HepG2 (cell line): ENCODE results near the gene THADA. TPM values are rescaled to one million over a fixed set of nuclear protein-coding genes. Genes with fewer than 3 reads are reported as not detected.
A peak's percentile ranks its signal among the peaks of the same experiment; 100 is the strongest.

Experiments used
- CCAR2 ChIP-seq: fragments of 200-400 bp; formaldehyde crosslinking; optimal IDR thresholded peaks from 2 replicates; pipeline ENCODE3; 2018; ENCODE audit warnings: low read depth, mild to moderate bottlenecking, low read length, moderate library complexity
- DMAP1 ChIP-seq: IDR thresholded peaks from 2 replicates; pipeline ENCODE4 v1.6.1; 2016
- FOSL2 ChIP-seq: sonication (generic); formaldehyde crosslinking; IDR thresholded peaks from 2 replicates; pipeline ENCODE4 v1.4.0; 2020; ENCODE audit warnings: missing genetic modification reagents
- KLF16 ChIP-seq, 2 experiments: sonication (generic) in 1 of 2; formaldehyde crosslinking in 1 of 2; IDR thresholded peaks; 2 replicates each; pipeline versions ENCODE4 v1.6.1 to v1.8.0; 2016 to 2023; ENCODE audit warnings: missing genetic modification reagents in 2 of 2, missing compliant biosample characterization in 1 of 2
- MAFF ChIP-seq: IDR thresholded peaks from 2 replicates; pipeline ENCODE4 v1.6.1; 2011; ENCODE audit warnings: low read depth, low read length, improper control_type of control experiment
- MAFG ChIP-seq: sonication (generic); formaldehyde crosslinking; IDR thresholded peaks from 2 replicates; pipeline ENCODE4 v1.5.1; 2020; ENCODE audit warnings: mild to moderate bottlenecking, missing genetic modification reagents
- POLR2AphosphoS2 ChIP-seq: IDR thresholded peaks from 2 replicates; pipeline ENCODE4 v1.6.1; 2011; ENCODE audit warnings: low read depth, low read length, improper control_type of control experiment
- SALL2 ChIP-seq: sonication (generic); formaldehyde crosslinking; IDR thresholded peaks from 2 replicates; pipeline ENCODE4 v1.8.1; 2023; ENCODE audit warnings: mild to moderate bottlenecking, missing genetic modification reagents, inconsistent platforms
- ZFY ChIP-seq: sonication (generic); formaldehyde crosslinking; IDR thresholded peaks from 2 replicates; pipeline ENCODE4 v1.4.0; 2020; ENCODE audit warnings: missing genetic modification reagents
- ZKSCAN8 ChIP-seq: IDR thresholded peaks from 2 replicates; pipeline ENCODE4 v1.6.1; 2016; ENCODE audit warnings: borderline replicate concordance, missing genetic modification reagents, missing compliant biosample characterization
- ZMAT5 ChIP-seq: sonication (generic); formaldehyde crosslinking; IDR thresholded peaks from 2 replicates; pipeline ENCODE4 v1.5.0; 2020; ENCODE audit warnings: mild to moderate bottlenecking, low read depth, missing genetic modification reagents, borderline replicate concordance
- ZMYM3 ChIP-seq: sonication (generic); formaldehyde crosslinking; IDR thresholded peaks from 2 replicates; pipeline ENCODE4 v1.5.1; 2020; ENCODE audit warnings: mild to moderate bottlenecking, missing genetic modification reagents
- ZNF121 ChIP-seq: sonication (generic); formaldehyde crosslinking; IDR thresholded peaks from 2 replicates; pipeline ENCODE4 v1.5.0; 2020; ENCODE audit warnings: mild to moderate bottlenecking, missing genetic modification reagents
- ZNF136 ChIP-seq: sonication (generic); formaldehyde crosslinking; IDR thresholded peaks from 2 replicates; pipeline ENCODE4 v1.8.1; 2022; ENCODE audit warnings: low read depth, mild to moderate bottlenecking, moderate library complexity, missing genetic modification reagents
- ZNF3 ChIP-seq: IDR thresholded peaks from 2 replicates; pipeline ENCODE4 v1.7.0; 2017; ENCODE audit warnings: inconsistent platforms
- ZNF552 ChIP-seq: sonication (generic); formaldehyde crosslinking; IDR thresholded peaks from 2 replicates; pipeline ENCODE4 v1.9.0; 2022; ENCODE audit warnings: missing genetic modification reagents, mild to moderate bottlenecking, borderline replicate concordance
- ZNF674 ChIP-seq: sonication (generic); formaldehyde crosslinking; IDR thresholded peaks from 2 replicates; pipeline ENCODE4 v1.5.0; 2020; ENCODE audit warnings: low read depth, mild to moderate bottlenecking, missing genetic modification reagents
- polyA plus RNA-seq, 8 experiments: library from polyadenylated mRNA; depleted of rRNA in 3 of 8; stranded (reverse) in 7 of 8; unstranded in 1 of 8; fragments of >200 nt; fragmentation: Illumina TruSeq in 4 of 8; extraction: Trizol in 4 of 8; gene quantifications; 2 replicates each; pipeline versions ENCODE4 v1.2.1 to v1.2.3, GENCODE V29; 2011 to 2016; ENCODE audit warnings: low read depth in 4 of 8, missing spikeins in 1 of 8, mixed read lengths in 1 of 8; ENCODE audit not compliant: insufficient read depth in 1 of 8
- total RNA-seq, 5 experiments: library from RNA; depleted of rRNA; stranded (reverse); fragments of >200 nt; fragmentation: Illumina TruSeq; extraction: Trizol; gene quantifications; 2 replicates each; pipeline ENCODE4 v1.2.3, GENCODE V29; 2016; ENCODE audit warnings: low read depth in 1 of 5
- TF ChIP-seq, protein P1 (sequence below): sonication (generic); formaldehyde crosslinking; IDR thresholded peaks from 2 replicates; pipeline ENCODE4 v1.5.1; 2020; ENCODE audit warnings: missing genetic modification reagents, mild to moderate bottlenecking, borderline replicate concordance
- TF ChIP-seq, protein P2 (sequence below): sonication (generic); formaldehyde crosslinking; IDR thresholded peaks from 2 replicates; pipeline ENCODE4 v1.4.0; 2020; ENCODE audit warnings: low read depth, missing genetic modification reagents
- TF ChIP-seq, protein P3 (sequence below): IDR thresholded peaks from 2 replicates; pipeline ENCODE4 v1.6.1; 2018; ENCODE audit warnings: missing genetic modification reagents, mild to moderate bottlenecking, missing compliant biosample characterization
- TF ChIP-seq, protein P4 (sequence below): sonication (generic); formaldehyde crosslinking; IDR thresholded peaks from 2 replicates; pipeline ENCODE4 v1.4.0; 2020; ENCODE audit warnings: missing genetic modification reagents

The THADA gene
- total and polyA plus RNA-seq, 2 of the 13 experiments (the other 11 are each of a cell fraction or from before 2014, with no cell fraction given) = 12.7 to 21.7 TPM

- TF ChIP-seq MAFF = peak; percentile 38; the same call in 1 of the 2 replicates
- TF ChIP-seq ZKSCAN8 (CRISPR knock-in tag) = peak; percentile 81; the same call in 1 of the 2 replicates
- TF ChIP-seq ZMYM3 (CRISPR knock-in tag) = peak; percentile 99
- TF ChIP-seq, protein P1, sequence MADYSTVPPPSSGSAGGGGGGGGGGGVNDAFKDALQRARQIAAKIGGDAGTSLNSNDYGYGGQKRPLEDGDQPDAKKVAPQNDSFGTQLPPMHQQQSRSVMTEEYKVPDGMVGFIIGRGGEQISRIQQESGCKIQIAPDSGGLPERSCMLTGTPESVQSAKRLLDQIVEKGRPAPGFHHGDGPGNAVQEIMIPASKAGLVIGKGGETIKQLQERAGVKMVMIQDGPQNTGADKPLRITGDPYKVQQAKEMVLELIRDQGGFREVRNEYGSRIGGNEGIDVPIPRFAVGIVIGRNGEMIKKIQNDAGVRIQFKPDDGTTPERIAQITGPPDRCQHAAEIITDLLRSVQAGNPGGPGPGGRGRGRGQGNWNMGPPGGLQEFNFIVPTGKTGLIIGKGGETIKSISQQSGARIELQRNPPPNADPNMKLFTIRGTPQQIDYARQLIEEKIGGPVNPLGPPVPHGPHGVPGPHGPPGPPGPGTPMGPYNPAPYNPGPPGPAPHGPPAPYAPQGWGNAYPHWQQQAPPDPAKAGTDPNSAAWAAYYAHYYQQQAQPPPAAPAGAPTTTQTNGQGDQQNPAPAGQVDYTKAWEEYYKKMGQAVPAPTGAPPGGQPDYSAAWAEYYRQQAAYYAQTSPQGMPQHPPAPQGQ (CRISPR knock-in tag) = no peak
- TF ChIP-seq ZNF3 (CRISPR knock-in tag) = peak; percentile 77; the same call in 1 of the 2 replicates
- TF ChIP-seq CCAR2 = peak; percentile 63
- 0 out of 2 replicates have a peak, but pooled peaks have one; percentile 48 for TF ChIP-seq SALL2 (CRISPR knock-in tag)
- no peak for TF ChIP-seq ZNF552 (CRISPR knock-in tag)
- TF ChIP-seq, protein P2, sequence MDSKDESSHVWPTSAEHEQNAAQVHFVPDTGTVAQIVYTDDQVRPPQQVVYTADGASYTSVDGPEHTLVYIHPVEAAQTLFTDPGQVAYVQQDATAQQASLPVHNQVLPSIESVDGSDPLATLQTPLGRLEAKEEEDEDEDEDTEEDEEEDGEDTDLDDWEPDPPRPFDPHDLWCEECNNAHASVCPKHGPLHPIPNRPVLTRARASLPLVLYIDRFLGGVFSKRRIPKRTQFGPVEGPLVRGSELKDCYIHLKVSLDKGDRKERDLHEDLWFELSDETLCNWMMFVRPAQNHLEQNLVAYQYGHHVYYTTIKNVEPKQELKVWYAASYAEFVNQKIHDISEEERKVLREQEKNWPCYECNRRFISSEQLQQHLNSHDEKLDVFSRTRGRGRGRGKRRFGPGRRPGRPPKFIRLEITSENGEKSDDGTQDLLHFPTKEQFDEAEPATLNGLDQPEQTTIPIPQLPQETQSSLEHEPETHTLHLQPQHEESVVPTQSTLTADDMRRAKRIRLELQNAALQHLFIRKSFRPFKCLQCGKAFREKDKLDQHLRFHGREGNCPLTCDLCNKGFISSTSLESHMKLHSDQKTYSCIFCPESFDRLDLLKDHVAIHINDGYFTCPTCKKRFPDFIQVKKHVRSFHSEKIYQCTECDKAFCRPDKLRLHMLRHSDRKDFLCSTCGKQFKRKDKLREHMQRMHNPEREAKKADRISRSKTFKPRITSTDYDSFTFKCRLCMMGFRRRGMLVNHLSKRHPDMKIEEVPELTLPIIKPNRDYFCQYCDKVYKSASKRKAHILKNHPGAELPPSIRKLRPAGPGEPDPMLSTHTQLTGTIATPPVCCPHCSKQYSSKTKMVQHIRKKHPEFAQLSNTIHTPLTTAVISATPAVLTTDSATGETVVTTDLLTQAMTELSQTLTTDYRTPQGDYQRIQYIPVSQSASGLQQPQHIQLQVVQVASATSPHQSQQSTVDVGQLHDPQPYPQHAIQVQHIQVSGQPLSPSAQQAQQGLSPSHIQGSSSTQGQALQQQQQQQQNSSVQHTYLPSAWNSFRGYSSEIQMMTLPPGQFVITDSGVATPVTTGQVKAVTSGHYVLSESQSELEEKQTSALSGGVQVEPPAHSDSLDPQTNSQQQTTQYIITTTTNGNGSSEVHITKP (CRISPR knock-in tag) = peak; percentile 88
- TF ChIP-seq ZFY (CRISPR knock-in tag) = peak; percentile 24; the same call in 1 of the 2 replicates
- no peak for TF ChIP-seq ZNF674 (CRISPR knock-in tag)
- TF ChIP-seq, protein P3, sequence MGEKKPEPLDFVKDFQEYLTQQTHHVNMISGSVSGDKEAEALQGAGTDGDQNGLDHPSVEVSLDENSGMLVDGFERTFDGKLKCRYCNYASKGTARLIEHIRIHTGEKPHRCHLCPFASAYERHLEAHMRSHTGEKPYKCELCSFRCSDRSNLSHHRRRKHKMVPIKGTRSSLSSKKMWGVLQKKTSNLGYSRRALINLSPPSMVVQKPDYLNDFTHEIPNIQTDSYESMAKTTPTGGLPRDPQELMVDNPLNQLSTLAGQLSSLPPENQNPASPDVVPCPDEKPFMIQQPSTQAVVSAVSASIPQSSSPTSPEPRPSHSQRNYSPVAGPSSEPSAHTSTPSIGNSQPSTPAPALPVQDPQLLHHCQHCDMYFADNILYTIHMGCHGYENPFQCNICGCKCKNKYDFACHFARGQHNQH (CRISPR knock-in tag) = peak; percentile 96
- TF ChIP-seq, protein P4, sequence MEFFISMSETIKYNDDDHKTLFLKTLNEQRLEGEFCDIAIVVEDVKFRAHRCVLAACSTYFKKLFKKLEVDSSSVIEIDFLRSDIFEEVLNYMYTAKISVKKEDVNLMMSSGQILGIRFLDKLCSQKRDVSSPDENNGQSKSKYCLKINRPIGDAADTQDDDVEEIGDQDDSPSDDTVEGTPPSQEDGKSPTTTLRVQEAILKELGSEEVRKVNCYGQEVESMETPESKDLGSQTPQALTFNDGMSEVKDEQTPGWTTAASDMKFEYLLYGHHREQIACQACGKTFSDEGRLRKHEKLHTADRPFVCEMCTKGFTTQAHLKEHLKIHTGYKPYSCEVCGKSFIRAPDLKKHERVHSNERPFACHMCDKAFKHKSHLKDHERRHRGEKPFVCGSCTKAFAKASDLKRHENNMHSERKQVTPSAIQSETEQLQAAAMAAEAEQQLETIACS (CRISPR knock-in tag) = no peak
- TF ChIP-seq MAFG (CRISPR knock-in tag) = no peak
- peak; percentile 96 for TF ChIP-seq FOSL2 (CRISPR knock-in tag)
- 0 out of 2 replicates have a peak, but pooled peaks have one; percentile 9 for TF ChIP-seq ZNF136 (CRISPR knock-in tag)
- peak; percentile 70; the same call in 1 of the 2 replicates for TF ChIP-seq DMAP1 (CRISPR knock-in tag)
- no peak for TF ChIP-seq POLR2AphosphoS2
- TF ChIP-seq KLF16 (CRISPR knock-in tag; IDR thresholded peaks at IDR 0.05) = peak in 1 of 2 experiments; percentile 77; a peak in 2 of 4 replicates
- TF ChIP-seq ZNF121 (CRISPR knock-in tag) = no peak
- TF ChIP-seq ZMAT5 (CRISPR knock-in tag) = no peak
These were observed 411.4 kb downstream of the THADA start (continued) for GRCh38 chr2:43184339-43184895.
